Heart left ventricle (tissue), 13 donors: ENCODE results near the gene HIPK2.

Source experiments
- CTCF ChIP-seq, 12 donors: fragments of 200-600 bp; sonication (generic) in 4 of 12; IDR thresholded peaks; one replicate each; pipeline versions ENCODE4 v1.5.0 to v1.8.0; 2018 to 2022; ENCODE audit warnings: antibody characterized with exemption in 12 of 12, mild to moderate bottlenecking in 5 of 12
- POLR2A ChIP-seq, 2 donors: fragments of 450-650 bp; IDR thresholded peaks; one replicate each; pipeline ENCODE4 v1.6.1; 2017; ENCODE audit warnings: antibody characterized with exemption in 2 of 2, mild to moderate bottlenecking in 2 of 2, moderate library complexity in 2 of 2
- donor health status: ischemic (EF 13 %, LVEDD 7.1; RV severe dilation, severe dysfunction).
- donor health status: DM: no; HTN: yes; CAD: no.
- donor health status: DM: no; HTN: no; CAD: no.
- donor health status: ischemic (EF 25% LVEDD 6.9; RV normal size, moderate dysfunction).
- donor health status: ischemic (EF 25% LVEDD 5.7; RV mildly dilated, moderate dysfunction).
- donor health status: ischemic (EF 35%, LVEDD 5.7; RV mildly dilated, moderate dysfunction).
- donor health status: nonischemic (EF 11% LVEDD 7.7; RV severe dilation, severe dysfunction).
- donor health status: DM: yes; HTN: yes; CAD: no.
- donor health status: PGD.
- donor health status: ischemic (EF 29% LVEDD 5.4; RV normal size, mild dysfunction).
- donor health status: nonischemic (EF 23%, LVEDD 6.1; RV moderate dilation, normal function).

- TF ChIP-seq POLR2A (IDR thresholded peaks at IDR 0.05) (no peak), CTCF (IDR thresholded peaks at IDR 0.05) (no peak)
Measured at GRCh38 chr7:139817249-139817648, 39.5 kb upstream of the HIPK2 start.
